ENCODE results near the gene ASPSCR1. TPM values are rescaled to one million over a fixed set of nuclear protein-coding genes. Genes with fewer than 3 reads are reported as not detected.

ASPSCR1 gene
- total RNA-seq, 1 experiment from 2014 or later, result 60.4 TPM

DNA sequence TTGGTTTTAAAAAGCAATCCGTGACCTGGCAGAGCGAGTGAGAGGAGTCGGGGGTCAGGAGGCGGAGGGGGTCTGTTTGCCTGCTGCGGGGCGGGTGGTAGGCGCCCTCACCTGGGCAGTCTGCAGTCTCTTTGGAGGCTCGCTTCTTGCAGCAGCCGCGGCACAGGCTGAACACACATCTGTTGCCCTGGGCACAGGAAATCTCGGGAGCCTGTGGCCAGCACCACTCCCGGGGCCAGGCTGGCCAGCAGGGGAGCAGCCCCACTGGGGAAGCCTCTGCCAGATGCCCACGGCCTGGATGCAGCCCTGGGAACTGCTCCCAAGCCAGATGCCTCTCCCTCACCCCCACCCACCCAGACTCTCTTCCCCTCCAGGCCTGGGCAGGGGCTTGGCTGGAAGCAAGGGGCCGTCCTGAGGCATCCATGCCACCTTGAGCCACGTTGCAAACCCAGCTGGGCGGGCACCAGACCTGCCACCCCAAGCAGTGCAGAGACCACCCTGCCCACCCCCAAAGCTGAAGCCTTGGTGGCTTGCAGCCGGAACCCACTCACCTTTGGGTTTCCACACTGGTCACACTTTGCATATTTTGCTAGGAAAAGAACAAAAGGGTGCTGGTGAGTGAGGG, 80.9 kb downstream of the ASPSCR1 start (continued):
- TF ChIP-seq CBFB (CRISPR knock-in tag; IDR thresholded peaks at IDR 0.05; ENCODE audit: low read depth) (no peak), ZNF423 (CRISPR knock-in tag; IDR thresholded peaks at IDR 0.05) (no peak), SMAD4 (CRISPR knock-in tag; IDR thresholded peaks at IDR 0.05) (no peak), CREB1 (CRISPR knock-in tag; IDR thresholded peaks at IDR 0.05) (no peak), MYBL2 (CRISPR knock-in tag; IDR thresholded peaks at IDR 0.05) (no peak)

DNA sequence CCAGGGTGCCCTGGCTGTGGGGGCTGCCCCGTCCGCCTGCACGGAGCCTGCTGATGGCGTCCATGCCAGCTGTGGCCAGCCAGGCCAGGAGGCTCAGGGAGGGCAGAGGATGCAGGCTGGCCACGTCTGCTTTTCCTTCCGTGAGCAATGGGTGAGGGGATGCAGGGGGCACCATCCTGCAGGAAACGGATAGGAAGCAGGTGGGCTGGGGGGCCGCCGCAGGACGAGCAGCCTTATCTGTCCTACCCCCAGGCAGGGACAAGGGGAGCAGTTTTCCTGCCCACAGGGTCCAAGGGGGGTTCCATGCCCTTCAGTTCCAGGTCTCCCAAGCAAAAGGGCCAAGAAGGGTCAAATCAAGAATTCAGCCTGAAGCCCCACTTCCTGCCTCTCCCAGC, 81.4 kb downstream of the ASPSCR1 start:
- Mint-ChIP-seq H3K4me3 (no peak overlapping the region), H3K27me3 (ENCODE audit: low read depth) (no peaks in the 10 kb centered on the region), H3K27ac (no peak overlapping the region), H3K9me3 (no peaks in the 10 kb centered on the region), H3K36me3 (peaks cover 8% of the 10 kb centered on the region; the same call in 1 of the 2 replicates), H3K4me1 (no peaks in the 10 kb centered on the region)
- no peak for DNase-seq (ENCODE audit: low spot score)
- ATAC-seq, result no peak
- CTCF ChIA-PET, result no interaction called here
- TF ChIP-seq TEAD1 (CRISPR knock-in tag; IDR thresholded peaks at IDR 0.05) (no peak), NFE2L1 (CRISPR knock-in tag; IDR thresholded peaks at IDR 0.05) (no peak), ZNF416 (CRISPR knock-in tag; IDR thresholded peaks at IDR 0.05) (no peak)
- POLR2A ChIA-PET, result interaction anchor here (1.5 kb wide), 1 partner anchor 28 kb away, joined by 4 read pairs; no protein-coding TSS in a partner anchor

DNA sequence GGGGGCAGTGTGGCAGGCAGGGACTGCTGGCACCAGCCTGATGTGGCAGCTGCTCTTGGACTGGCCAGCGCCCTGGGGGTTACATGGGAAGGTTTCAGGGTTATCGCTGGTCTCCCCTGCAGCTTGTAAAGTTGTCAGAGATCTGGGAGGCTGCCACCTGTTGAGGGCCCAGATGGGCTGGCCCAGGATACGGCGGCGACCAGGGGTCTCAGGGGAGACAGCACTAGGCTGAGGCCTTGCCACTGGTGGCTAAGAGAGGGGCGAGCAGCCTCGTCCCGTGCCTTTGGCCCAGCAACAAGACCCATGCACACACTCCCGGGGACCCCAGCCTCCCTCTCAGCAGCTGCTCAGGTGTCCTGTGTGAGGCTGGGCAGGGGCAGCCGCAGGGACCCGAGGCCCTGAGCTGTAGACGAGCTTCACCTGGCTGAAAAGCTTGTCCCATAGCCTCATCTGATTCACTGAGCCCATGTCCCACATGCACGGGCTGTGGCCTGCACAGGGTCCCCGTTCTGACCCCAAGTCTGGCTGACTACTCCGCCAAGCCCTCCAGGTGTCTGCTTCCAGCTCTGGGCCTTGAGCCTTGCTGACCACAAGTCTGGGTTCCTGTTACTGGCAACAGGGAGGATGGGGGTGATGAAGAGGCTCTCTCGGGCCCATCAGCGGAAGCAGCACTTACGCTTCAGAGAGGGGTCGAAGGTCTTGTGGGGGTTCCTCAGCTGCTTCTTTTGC, 82.0 kb downstream of the ASPSCR1 start:
- H3K9me3 Mint-ChIP-seq, result no peaks in the 10 kb centered on the region
- no peaks in the 10 kb centered on the region for H3K4me1 Mint-ChIP-seq
- ChIA-PET POLR2A (interaction anchor here (1.5 kb wide), 1 partner anchor 29 kb away, joined by 4 read pairs; no protein-coding TSS in a partner anchor), CTCF (interaction anchor here (0.8 kb wide), 1 partner anchor 22 kb away, joined by 3 read pairs; the partner anchor contains the start of gene DCXR)
- H3K4me3 Mint-ChIP-seq, result no peak overlapping the region
- DNase-seq (ENCODE audit: low spot score) (no peak), ATAC-seq (no peak)
- no peaks in the 10 kb centered on the region for H3K27me3 Mint-ChIP-seq (ENCODE audit: low read depth)
- TF ChIP-seq NFATC4 (CRISPR knock-in tag; IDR thresholded peaks at IDR 0.05) (0 out of 2 replicates have a peak, but pooled peaks have one; percentile 7), NFYB (CRISPR knock-in tag; conservative IDR thresholded peaks at IDR 0.05; ENCODE audit: low read depth) (no peak)
- no peak overlapping the region for H3K27ac Mint-ChIP-seq
- H3K36me3 Mint-ChIP-seq, result peaks cover 8% of the 10 kb centered on the region; the same call in 1 of the 2 replicates

DNA sequence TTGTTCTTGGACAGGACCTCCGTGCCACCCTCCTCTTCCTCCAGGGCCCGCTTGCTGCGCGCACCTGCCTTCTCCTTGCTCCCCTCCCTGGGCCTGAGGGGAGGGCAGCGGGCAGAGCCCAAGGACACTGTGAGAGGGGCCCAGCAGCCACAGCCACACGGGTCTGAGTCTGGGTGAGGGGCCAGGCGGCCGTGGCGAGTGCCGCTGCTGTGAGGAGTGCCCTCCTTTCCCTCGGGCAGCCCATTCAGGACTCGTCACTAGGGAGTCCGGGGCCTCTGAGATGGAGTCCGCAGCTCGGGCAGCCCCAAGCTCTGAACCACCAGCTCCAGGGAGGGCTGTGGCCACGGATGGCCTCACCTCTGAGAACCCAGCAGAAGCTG, 82.6 kb downstream of the ASPSCR1 start:
- peaks cover 7% of the 10 kb centered on the region; the same call in 1 of the 2 replicates for H3K36me3 Mint-ChIP-seq
- no peak overlapping the region for H3K4me3 Mint-ChIP-seq
- no peaks in the 10 kb centered on the region for H3K4me1 Mint-ChIP-seq
- no peaks in the 10 kb centered on the region for H3K9me3 Mint-ChIP-seq
- no peak overlapping the region for H3K27ac Mint-ChIP-seq
- ChIA-PET POLR2A (interaction anchor here (1.5 kb wide), 1 partner anchor 29 kb away, joined by 4 read pairs; no protein-coding TSS in a partner anchor), CTCF (interaction anchor here (0.8 kb wide), 1 partner anchor 22 kb away, joined by 3 read pairs; the partner anchor contains the start of gene DCXR)
- no peak for DNase-seq (ENCODE audit: low spot score)
- no peak for ATAC-seq
- TF ChIP-seq HMGA2 (CRISPR knock-in tag; IDR thresholded peaks at IDR 0.05) (no peak), IRF2 (CRISPR knock-in tag; IDR thresholded peaks at IDR 0.05; ENCODE audit: borderline replicate concordance, low read depth) (no peak), ELF4 (CRISPR knock-in tag; IDR thresholded peaks at IDR 0.05; ENCODE audit: low read depth) (no peak), PRRX2 (CRISPR knock-in tag; IDR thresholded peaks at IDR 0.05) (no peak), FOXJ3 (CRISPR knock-in tag; IDR thresholded peaks at IDR 0.05; ENCODE audit: borderline replicate concordance) (no peak)
- TF ChIP-seq, protein P1, sequence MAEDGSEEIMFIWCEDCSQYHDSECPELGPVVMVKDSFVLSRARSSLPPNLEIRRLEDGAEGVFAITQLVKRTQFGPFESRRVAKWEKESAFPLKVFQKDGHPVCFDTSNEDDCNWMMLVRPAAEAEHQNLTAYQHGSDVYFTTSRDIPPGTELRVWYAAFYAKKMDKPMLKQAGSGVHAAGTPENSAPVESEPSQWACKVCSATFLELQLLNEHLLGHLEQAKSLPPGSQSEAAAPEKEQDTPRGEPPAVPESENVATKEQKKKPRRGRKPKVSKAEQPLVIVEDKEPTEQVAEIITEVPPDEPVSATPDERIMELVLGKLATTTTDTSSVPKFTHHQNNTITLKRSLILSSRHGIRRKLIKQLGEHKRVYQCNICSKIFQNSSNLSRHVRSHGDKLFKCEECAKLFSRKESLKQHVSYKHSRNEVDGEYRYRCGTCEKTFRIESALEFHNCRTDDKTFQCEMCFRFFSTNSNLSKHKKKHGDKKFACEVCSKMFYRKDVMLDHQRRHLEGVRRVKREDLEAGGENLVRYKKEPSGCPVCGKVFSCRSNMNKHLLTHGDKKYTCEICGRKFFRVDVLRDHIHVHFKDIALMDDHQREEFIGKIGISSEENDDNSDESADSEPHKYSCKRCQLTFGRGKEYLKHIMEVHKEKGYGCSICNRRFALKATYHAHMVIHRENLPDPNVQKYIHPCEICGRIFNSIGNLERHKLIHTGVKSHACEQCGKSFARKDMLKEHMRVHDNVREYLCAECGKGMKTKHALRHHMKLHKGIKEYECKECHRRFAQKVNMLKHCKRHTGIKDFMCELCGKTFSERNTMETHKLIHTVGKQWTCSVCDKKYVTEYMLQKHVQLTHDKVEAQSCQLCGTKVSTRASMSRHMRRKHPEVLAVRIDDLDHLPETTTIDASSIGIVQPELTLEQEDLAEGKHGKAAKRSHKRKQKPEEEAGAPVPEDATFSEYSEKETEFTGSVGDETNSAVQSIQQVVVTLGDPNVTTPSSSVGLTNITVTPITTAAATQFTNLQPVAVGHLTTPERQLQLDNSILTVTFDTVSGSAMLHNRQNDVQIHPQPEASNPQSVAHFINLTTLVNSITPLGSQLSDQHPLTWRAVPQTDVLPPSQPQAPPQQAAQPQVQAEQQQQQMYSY (CRISPR knock-in tag; IDR thresholded peaks at IDR 0.05), result no peak
- TF ChIP-seq, protein P2, sequence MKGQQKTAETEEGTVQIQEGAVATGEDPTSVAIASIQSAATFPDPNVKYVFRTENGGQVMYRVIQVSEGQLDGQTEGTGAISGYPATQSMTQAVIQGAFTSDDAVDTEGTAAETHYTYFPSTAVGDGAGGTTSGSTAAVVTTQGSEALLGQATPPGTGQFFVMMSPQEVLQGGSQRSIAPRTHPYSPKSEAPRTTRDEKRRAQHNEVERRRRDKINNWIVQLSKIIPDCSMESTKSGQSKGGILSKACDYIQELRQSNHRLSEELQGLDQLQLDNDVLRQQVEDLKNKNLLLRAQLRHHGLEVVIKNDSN (CRISPR knock-in tag; IDR thresholded peaks at IDR 0.05), result no peak
- TF ChIP-seq, protein P3, sequence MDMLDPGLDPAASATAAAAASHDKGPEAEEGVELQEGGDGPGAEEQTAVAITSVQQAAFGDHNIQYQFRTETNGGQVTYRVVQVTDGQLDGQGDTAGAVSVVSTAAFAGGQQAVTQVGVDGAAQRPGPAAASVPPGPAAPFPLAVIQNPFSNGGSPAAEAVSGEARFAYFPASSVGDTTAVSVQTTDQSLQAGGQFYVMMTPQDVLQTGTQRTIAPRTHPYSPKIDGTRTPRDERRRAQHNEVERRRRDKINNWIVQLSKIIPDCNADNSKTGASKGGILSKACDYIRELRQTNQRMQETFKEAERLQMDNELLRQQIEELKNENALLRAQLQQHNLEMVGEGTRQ (CRISPR knock-in tag; IDR thresholded peaks at IDR 0.05), result no peak
- TF ChIP-seq, protein P4, sequence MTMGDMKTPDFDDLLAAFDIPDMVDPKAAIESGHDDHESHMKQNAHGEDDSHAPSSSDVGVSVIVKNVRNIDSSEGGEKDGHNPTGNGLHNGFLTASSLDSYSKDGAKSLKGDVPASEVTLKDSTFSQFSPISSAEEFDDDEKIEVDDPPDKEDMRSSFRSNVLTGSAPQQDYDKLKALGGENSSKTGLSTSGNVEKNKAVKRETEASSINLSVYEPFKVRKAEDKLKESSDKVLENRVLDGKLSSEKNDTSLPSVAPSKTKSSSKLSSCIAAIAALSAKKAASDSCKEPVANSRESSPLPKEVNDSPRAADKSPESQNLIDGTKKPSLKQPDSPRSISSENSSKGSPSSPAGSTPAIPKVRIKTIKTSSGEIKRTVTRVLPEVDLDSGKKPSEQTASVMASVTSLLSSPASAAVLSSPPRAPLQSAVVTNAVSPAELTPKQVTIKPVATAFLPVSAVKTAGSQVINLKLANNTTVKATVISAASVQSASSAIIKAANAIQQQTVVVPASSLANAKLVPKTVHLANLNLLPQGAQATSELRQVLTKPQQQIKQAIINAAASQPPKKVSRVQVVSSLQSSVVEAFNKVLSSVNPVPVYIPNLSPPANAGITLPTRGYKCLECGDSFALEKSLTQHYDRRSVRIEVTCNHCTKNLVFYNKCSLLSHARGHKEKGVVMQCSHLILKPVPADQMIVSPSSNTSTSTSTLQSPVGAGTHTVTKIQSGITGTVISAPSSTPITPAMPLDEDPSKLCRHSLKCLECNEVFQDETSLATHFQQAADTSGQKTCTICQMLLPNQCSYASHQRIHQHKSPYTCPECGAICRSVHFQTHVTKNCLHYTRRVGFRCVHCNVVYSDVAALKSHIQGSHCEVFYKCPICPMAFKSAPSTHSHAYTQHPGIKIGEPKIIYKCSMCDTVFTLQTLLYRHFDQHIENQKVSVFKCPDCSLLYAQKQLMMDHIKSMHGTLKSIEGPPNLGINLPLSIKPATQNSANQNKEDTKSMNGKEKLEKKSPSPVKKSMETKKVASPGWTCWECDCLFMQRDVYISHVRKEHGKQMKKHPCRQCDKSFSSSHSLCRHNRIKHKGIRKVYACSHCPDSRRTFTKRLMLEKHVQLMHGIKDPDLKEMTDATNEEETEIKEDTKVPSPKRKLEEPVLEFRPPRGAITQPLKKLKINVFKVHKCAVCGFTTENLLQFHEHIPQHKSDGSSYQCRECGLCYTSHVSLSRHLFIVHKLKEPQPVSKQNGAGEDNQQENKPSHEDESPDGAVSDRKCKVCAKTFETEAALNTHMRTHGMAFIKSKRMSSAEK (CRISPR knock-in tag; IDR thresholded peaks at IDR 0.05; ENCODE audit: borderline replicate concordance), result no peak
- no peaks in the 10 kb centered on the region for H3K27me3 Mint-ChIP-seq (ENCODE audit: low read depth)
